Inferior parietal cortex (tissue), 1 donor: Measurements from ENCODE around the gene SORCS3.
"Not testable (repeated sequence)": the region's sequence is repeated elsewhere in the genome, so short reads cannot be mapped to it uniquely, and the experiment has no call there.

Source experiments
- DNase-seq: peaks from one replicate; pipeline ENCODE4 v3.0.0-alpha.2; 2016; ENCODE audit errors: extremely low spot score

SORCS3 gene

GRCh38 chr10:104689547-104689946, 48.5 kb downstream of the SORCS3 start:
- DNase-seq: no peak

GRCh38 chr10:104690101-104690500, 49.0 kb downstream of the SORCS3 start:
- no peak for DNase-seq

GRCh38 chr10:104690959-104691358, 49.9 kb downstream of the SORCS3 start:
- no peak for DNase-seq

- no peak for DNase-seq
Measured at GRCh38 chr10:104694074-104694473, 53.0 kb downstream of the SORCS3 start.

- not testable (repeated sequence) for DNase-seq
Measured at GRCh38 chr10:104703262-104703661, 62.2 kb downstream of the SORCS3 start.

- no peak for DNase-seq
Measured at GRCh38 chr10:104706886-104707285, 65.8 kb downstream of the SORCS3 start.

GRCh38 chr10:104707602-104708459, 66.7 kb downstream of the SORCS3 start:
- DNase-seq: no peak

GRCh38 chr10:104711302-104711721, 70.2 kb downstream of the SORCS3 start:
- no peak for DNase-seq

- not testable (repeated sequence) for DNase-seq
Measured at GRCh38 chr10:104730593-104730992, 89.5 kb downstream of the SORCS3 start.

GRCh38 chr10:104731192-104731591, 90.1 kb downstream of the SORCS3 start:
- no peak for DNase-seq

GRCh38 chr10:104732222-104732621, 91.1 kb downstream of the SORCS3 start:
- DNase-seq: no peak

- DNase-seq: no peak
Measured at GRCh38 chr10:104734433-104734832, 93.3 kb downstream of the SORCS3 start.

GRCh38 chr10:104735036-104735756, 94.1 kb downstream of the SORCS3 start:
- DNase-seq: no peak

GRCh38 chr10:104735757-104736391, 94.8 kb downstream of the SORCS3 start:
- no peak for DNase-seq

- DNase-seq: no peak
Measured at GRCh38 chr10:104741127-104741526, 100.0 kb downstream of the SORCS3 start.

- no peak for DNase-seq
Measured at GRCh38 chr10:104744052-104744451, 103.0 kb downstream of the SORCS3 start.

GRCh38 chr10:104750291-104750690, 109.2 kb downstream of the SORCS3 start:
- DNase-seq: no peak

- DNase-seq: no peak
Measured at GRCh38 chr10:104762793-104763192, 121.7 kb downstream of the SORCS3 start.

GRCh38 chr10:104766341-104766740, 125.3 kb downstream of the SORCS3 start:
- DNase-seq: peak; percentile 33

GRCh38 chr10:104767282-104767681, 126.2 kb downstream of the SORCS3 start:
- no peak for DNase-seq

- no peak for DNase-seq
Measured at GRCh38 chr10:104767745-104768144, 126.7 kb downstream of the SORCS3 start.

- no peak for DNase-seq
Measured at GRCh38 chr10:104773105-104773504, 132.0 kb downstream of the SORCS3 start.
